ENCODE results near the gene TBC1D22A.

Gene TBC1D22A

GRCh38 chr22:46941968-46942798 is 179.7 kb downstream of the TBC1D22A start:
- no peak for DNase-seq

- no peak for DNase-seq
These were observed 180.6 kb downstream of the TBC1D22A start for GRCh38 chr22:46942799-46943785.

- DNase-seq: no peak
These were observed 183.0 kb downstream of the TBC1D22A start for GRCh38 chr22:46945481-46945880.

GRCh38 chr22:46946383-46946962 is 184.0 kb downstream of the TBC1D22A start:
- DNase-seq: no peak

- no peak for DNase-seq
These were observed 185.2 kb downstream of the TBC1D22A start for GRCh38 chr22:46947516-46948257.

- DNase-seq: no peak
These were observed 186.1 kb downstream of the TBC1D22A start for GRCh38 chr22:46948411-46949144.

- no peak for DNase-seq
These were observed 188.9 kb downstream of the TBC1D22A start for GRCh38 chr22:46951350-46951749.

GRCh38 chr22:46951973-46952372 is 189.5 kb downstream of the TBC1D22A start:
- DNase-seq: no peak

- no peak for DNase-seq
These were observed 191.7 kb downstream of the TBC1D22A start for GRCh38 chr22:46953968-46954765.

GRCh38 chr22:46954781-46955180 is 192.3 kb downstream of the TBC1D22A start:
- no peak for DNase-seq

GRCh38 chr22:46956498-46957215 is 194.2 kb downstream of the TBC1D22A start:
- no peak for DNase-seq

- DNase-seq: no peak
These were observed 195.1 kb downstream of the TBC1D22A start for GRCh38 chr22:46957521-46957920.

- DNase-seq: no peak
These were observed 195.7 kb downstream of the TBC1D22A start for GRCh38 chr22:46958191-46958590.

- DNase-seq: no peak
These were observed 196.2 kb downstream of the TBC1D22A start for GRCh38 chr22:46958658-46959057.

GRCh38 chr22:46959369-46959768 is 196.9 kb downstream of the TBC1D22A start:
- no peak for DNase-seq

- no peak for DNase-seq
These were observed 199.3 kb downstream of the TBC1D22A start for GRCh38 chr22:46961591-46962295.

GRCh38 chr22:46962406-46962805 is 200.0 kb downstream of the TBC1D22A start:
- no peak for DNase-seq

- no peak for DNase-seq
These were observed 201.5 kb downstream of the TBC1D22A start for GRCh38 chr22:46963672-46964545.
